NCI-H2171 (cell line): Measurements from ENCODE around the gene VPS18.

Source experiments
- DNase-seq: peaks from one replicate; lab custom pipeline; 2025; lab: John Stamatoyannopoulos, UW

Gene VPS18

DNA sequence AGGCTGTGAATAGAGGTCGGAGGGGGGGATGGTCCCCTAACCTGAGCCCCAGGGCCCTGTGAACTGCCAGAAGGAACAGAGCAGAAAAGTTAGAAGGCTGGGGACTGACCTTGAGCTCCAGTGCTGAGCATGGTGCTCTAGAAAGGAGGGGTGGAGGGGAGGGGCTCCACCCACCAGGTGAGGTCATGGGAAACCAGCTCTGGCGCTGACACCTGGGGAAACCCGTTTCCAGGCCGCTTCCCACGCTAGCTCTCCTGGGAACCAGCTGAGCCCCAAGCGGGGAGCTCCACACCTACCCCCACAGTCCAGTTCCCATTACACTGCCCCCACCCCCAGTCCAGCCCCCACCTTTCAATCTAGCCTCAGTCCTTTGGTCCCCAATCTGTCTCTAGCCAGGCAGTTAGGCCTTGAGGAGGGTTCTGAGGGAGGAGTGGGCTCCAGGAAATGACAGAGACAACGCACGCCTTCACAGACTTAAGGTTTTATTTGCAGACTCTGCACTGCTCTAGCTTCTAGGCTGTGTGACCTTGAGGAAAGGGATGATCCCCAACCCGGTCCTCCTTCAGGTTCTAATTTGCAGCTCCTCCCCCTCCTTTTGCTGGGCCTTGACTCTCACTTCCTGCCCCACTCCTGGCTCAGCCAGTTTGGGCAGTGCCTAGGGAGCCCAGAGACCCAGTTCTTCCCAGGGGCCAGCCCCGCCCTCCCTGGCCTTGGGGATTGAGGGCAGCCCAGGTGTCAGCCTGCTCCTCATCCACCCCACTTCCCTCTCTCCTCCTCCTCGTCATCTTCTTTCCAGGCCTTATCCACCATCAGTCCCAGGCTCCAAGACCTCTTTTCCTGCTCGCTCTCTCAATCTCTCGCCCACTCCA, 22.3 kb upstream of the VPS18 start:
- no peak for DNase-seq

DNA sequence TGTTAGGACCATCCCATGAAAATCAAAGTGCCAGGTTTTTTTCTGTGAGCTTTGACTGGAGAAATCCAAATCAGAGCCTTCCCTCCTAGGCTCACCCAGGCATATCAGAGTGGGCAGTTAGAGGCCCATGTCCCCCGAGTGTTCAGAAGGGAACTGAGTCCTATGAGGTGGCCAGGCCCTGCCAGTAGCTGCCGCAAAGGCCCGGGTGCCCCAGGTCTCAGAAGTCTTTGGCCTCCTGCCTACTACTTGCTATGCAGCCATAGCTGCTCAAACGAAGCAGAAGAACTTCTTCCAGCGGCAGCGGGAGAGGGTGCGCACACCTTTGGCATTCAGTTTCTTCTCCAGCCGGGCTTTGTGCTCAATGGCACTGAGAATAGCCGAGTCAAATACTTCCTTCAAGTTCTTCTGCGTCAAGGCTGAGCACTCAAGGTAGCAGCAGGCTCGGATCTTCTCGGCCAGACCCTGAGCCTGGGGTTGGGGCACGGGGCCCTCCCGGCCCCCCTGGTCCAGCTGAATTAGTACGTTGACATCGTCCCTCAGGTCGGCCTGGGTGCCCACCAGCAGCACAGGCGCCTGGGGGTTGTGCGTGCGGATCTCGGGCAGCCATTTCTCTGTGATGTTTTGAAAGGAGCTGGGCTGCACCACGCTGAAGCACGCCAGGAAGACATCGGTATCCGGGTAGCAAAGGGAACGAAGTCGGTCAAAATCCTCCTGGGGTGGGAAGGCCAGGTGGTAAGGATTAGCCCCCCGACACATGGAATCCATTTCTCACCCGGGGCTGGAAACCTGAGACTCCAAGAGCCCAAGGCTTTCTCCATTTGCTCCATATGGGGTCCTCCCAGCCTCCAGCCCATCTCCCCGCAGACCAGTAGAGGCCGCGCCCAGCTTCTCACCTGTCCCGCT, 21.2 kb upstream of the VPS18 start:
- DNase-seq = no peak

DNA sequence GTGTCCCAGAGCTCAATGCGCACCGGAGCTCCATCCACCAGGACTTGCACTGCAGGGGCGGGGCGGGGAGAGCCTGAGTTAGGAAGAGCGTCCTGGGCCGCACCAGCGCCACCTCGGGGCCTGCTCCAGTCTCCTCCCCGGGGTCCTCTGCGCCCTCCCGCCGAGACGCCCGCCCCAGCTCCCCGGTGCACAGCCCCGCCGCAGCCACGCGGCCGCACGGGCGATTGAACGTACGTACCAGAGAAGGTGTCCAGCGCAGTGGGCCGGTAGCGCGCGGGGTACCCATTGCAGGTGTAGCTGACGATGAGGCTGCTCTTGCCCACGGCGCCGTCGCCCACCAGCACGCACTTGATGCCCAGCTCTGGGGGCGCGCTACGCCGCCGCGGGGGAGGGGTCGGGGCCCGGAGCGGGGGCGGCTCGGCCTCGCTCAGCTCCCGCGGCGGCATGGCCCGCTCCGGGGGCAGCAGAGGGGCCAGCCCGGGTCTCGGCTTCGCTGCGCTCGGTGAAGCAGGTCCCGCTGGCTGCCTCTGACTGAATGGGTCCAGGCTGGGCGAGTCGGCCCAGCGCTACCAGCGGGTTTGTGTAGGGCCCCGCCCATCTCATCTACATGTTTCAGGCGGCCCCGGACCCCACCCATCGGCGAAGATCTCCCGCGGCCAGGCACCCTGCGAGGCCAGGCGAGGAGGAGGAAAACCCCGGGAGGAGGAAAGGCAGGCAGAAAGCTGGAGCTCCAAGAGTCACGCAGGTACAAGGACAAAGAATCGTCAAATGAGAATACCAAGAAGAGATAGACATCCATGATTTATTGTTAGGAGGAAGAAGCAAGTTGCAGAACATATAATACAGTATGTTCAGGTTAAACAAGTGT, 20.3 kb upstream of the VPS18 start, which contains the start of gene RHOV:
Gene RHOV, minus strand, starts transcription at position 541 of the 868 bp plus-strand sequence. Its CDS starts 95 bp downstream, at position 446.
- peak; percentile 89 for DNase-seq

DNA sequence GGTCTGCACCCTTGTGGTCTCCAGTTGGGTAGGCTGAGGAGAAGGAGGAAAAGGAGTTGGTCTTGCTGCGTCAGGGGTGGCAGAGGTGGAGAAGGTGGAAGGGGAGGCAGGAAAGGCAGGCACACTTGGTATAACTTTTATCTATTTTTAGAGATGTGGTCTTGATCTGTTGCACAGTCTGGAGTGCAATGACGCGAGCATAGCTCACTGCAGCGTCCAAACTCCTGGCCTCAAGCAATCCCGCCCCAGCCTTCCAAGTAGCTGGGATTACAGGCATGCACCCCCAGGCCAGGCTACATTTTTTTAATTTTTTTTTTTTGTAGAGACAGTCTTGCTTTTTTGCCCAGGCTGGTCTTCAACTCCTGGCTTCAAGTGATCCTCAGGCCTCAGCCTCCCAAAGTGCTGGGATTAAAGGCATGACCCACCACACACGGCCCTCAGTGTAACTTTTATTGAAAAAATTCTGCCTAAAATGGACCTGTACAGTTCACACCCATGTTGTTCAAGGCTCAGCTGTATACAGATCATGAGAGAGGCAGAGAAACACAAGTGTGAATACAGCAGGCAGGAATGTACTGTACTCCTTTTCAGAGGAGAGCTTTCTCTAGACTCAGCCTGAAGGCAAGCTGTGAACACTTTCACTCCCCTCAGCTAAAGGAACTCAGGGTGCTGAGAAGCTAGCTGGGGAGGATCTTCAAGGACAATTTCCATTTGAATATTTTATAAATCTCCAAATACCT, 18.1 kb upstream of the VPS18 start:
- no peak for DNase-seq

DNA sequence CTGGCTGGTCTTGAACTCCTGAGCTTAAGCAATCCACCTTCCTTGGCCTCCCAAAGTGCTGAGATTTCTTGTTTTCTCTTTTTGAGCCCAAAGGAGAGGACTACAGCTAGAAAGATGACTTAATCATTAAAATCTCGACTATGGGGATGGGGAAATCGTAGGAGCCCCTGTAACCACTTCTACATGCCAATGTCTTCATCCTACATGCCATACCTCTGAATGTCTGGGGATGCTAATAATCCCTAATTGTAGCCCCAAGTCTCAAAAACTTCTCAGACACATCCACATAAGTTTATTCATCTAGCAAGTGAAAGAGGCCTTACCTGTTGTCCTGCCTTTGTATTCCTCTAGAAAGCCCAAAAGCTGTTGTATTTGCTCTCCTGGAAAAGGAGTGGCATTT, 16.6 kb upstream of the VPS18 start:
- no peak for DNase-seq

DNA sequence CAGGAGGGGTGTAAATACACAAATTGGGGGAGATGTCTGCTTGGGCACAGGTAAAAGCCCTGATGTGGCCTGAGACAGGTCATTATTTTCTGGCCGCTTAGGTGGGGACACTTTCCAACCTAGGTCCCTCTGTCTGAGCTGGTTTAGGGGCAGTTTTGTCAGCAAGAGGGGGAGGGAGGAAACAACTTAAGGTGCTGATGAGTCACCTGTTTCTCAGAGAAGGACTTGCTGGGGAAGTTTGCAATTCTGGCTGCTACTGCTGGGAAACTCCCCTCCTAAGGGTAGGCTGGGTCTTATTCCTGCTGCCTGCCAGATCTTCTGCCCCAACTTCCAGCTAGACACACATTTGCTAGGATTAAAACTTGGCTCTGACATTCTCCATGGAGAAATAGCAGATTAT, 15.5 kb upstream of the VPS18 start:
- DNase-seq = no peak

DNA sequence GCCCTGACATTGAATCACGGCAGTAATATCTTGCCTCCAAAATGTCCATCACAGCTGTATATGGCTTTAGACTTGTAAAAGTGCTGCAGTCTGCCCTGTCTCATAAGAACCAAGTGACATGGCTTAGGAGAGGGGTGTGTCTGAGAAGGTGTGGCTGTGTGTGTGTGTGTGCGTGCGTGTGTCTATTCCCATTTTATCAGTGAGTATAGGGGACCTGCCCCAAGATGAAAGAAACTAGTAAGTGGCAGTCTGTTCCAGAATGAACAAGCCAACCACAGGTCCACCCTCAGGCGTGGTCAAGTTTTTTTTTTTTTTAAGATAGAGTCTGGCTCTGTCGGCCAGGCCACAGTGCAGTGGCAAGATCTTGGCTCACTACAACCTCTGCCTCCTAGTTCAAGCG, 14.6 kb upstream of the VPS18 start:
- no peak for DNase-seq

DNA sequence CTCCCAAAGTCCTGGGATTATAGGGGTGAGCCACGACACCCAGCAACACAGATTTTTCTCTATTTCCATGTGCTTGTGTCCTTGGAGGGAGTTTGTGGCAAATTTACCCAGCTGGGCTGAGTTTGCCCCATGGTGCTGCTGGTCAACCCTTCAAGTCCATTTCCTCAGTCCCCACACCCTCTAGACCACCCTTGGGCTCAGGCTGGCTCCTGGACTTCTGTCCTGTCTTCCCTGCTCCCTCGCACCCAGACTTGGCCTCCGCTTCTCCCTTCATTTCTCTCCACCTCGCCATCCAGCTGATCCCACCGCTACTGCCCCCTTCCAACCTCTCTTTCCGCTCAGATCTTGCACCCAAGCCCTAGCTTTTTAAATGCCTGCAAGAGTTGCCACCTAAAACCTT, 12.9 kb upstream of the VPS18 start:
- no peak for DNase-seq

DNA sequence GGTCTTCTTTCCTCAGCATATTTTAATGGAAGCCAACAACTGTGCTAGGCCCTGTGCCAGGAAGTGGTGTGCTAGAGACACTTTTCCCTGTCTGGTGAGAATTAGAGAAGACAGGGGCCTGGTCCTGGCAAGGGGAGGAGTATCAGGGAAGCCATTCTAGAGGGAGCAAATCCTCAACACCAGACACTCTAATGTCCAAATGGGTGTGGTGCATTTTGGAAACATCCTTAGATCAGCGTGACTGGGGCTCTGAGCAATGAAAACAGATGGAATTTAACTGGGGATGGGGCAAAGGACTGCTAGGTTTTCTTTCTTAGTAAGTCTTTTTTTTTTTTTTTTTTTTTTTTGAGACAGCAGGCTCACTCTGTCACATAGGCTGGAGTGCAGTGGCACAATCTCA, 7.7 kb upstream of the VPS18 start:
- no peak for DNase-seq

DNA sequence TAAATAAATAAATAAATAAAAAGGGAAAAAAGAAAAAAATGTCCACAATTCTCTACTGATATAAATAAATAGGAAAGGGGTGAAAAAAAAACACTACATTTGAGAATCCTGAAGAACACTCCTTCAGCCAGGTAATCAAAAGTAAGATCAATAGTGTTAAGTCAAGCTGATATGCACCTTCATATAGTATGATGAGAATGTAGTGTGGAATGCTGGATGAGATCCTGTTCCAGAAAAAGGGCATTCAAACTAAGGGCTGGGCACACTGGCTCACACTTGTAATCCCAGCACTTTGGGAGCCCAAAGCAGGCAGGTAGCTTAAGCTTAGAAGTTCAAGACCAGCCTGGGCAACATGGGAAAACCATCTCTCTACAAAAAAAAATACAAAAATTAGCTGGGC, 5.1 kb upstream of the VPS18 start:
- no peak for DNase-seq

DNA sequence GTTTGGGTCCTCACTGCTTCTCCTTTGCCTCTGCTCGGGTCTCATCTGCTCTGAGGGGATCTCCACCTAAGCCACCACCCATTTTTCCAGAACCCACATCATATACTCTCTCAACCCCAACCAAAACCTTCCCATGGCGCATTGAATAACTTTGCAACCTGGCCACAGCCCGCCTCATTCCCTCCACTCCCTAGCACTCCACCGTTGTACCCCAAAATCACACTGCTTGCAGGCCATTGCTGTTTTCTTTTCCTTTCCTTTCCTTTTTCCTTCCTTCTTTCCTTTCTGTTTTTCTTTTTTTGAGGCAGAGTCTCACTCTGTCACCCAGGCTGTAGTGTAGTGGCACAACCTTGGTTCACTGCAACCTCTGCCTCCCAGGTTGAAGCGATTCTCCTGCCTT, 3.1 kb upstream of the VPS18 start:
- DNase-seq = no peak

DNA sequence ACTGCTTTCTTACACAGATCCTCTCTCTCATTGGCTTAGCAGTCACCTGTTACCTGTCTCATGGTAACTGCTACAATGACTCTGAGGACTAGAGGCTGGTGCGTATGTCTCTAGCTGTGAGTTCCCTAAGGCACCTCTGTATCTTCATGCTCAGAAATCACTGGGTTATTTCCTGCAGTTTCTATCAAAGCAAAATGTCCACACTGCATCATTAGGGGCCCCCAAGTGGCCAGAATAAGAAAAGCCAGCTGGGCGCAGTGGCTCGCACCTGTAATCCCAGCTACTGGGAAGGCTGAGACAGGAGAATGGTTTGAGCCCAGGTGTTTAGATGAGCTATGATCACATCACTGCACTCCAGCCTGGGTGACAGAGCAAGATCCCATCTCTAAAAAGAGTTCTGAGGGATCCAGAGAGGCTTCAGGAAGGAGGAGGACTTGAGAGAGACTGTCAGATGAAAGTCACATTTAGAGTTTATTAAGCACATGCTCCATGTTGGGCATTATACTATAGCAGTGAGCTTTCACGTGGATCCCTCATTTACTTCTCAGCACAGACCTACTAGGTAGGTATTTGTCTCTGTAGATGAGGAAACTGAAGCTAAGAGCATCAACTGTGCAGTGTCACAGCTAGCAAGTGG, 2.3 kb upstream of the VPS18 start:
- no peak for DNase-seq

DNA sequence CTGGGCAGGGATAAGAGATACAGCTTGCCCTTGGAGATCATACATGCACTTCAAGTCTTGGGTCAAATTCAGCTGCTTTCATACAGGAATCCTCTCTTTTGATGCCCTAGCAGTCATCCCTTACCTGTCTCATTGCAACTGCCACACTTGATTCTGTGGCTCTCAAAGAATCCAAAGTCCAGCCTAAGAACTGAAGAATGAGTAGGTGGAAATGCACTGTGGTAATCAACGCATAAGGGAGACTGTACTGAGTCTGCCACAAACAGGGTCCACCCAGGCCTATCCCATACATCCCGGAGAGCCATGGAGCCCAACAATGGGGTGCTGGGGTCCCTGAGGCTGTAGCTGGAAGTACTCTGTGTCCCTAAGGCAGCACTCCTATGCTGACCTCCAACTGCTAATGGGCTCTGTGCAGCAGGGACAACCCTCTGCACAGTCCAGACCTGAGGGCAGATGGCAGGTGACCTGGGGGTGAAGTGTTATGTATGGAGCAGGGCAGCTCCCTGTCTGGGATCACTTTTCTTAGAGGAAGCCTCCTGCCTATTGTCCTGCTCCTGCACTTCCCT, 1.7 kb upstream of the VPS18 start:
- no peak for DNase-seq

DNA sequence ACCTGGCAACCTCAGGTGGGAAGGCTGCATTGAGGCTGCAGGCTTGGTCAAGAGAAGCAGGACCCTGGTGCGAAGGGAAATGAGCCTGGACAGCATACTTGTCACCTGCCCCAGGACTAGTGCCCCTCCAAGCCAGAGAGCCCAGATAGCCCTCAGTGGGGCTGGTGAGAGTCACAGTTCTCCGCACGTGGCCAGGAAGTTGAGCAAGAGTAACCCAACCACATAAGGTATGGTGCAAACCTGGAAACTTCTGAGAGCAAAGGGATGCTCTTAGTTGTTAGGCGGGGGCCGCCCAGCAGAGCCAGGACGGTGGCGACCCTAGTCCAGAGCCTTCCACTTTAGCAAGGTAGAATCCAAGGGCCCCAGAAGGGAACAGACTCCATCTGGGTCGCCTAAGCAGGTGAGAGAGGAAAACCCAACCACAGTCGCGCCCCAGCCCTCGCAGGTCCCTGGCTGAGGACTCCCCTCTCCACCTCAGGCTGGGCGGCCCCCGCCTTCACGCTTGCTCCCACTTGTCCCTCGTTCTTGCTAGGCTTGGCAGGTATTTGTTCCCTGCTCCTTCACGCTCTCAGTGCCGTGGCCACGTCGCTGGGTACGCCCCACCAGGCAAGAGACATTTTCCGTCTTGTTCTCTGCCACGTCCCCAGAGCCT, 1.1 kb upstream of the VPS18 start:
- DNase-seq = no peak

DNA sequence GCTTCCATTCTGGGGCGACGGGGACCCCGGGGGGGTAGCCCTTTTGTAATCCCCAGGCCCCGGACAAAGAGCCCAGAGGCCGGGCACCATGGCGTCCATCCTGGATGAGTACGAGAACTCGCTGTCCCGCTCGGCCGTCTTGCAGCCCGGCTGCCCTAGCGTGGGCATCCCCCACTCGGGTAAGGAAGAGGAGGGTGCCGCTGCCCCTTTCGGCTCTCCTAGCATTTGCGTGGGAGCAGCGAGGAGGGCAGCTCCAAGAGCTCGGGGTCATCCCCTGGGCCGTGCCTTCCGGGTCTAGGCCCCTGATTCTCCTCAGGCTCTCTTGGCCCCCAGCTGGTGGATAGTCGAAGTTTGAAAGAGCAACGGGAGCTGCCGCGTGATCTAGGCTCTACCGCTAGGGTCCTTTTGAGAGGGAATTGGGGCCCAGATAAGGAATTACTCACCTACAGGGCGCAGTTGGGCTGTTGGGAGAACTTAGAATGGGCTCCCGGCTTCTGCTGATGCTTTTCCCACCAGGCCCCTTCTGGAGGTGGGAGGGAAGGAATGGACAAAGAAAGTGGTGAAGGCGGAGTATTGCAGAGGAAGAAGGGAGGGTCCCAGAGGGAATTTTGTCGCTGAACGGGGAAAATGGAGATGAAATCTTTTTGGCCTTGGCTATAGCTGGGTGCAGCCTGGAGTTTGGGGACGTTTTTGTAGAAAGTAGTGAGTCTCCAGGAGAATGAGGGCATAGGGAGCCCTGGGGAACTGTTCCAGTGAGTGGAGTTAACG, 615 bp downstream of the VPS18 start:
- DNase-seq = peak; percentile 57

DNA sequence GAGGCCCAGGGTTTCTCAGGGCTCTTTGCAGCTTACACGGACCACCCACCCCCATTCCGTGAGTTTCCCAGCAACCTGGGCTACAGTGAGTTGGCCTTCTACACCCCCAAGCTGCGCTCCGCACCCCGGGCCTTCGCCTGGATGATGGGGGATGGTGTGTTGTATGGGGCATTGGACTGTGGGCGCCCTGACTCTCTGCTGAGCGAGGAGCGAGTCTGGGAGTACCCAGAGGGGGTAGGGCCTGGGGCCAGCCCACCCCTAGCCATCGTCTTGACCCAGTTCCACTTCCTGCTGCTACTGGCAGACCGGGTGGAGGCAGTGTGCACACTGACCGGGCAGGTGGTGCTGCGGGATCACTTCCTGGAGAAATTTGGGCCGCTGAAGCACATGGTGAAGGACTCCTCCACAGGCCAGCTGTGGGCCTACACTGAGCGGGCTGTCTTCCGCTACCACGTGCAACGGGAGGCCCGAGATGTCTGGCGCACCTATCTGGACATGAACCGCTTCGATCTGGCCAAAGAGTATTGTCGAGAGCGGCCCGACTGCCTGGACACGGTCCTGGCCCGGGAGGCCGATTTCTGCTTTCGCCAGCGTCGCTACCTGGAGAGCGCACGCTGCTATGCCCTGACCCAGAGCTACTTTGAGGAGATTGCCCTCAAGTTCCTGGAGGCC, 5.4 kb downstream of the VPS18 start:
- no peak for DNase-seq

DNA sequence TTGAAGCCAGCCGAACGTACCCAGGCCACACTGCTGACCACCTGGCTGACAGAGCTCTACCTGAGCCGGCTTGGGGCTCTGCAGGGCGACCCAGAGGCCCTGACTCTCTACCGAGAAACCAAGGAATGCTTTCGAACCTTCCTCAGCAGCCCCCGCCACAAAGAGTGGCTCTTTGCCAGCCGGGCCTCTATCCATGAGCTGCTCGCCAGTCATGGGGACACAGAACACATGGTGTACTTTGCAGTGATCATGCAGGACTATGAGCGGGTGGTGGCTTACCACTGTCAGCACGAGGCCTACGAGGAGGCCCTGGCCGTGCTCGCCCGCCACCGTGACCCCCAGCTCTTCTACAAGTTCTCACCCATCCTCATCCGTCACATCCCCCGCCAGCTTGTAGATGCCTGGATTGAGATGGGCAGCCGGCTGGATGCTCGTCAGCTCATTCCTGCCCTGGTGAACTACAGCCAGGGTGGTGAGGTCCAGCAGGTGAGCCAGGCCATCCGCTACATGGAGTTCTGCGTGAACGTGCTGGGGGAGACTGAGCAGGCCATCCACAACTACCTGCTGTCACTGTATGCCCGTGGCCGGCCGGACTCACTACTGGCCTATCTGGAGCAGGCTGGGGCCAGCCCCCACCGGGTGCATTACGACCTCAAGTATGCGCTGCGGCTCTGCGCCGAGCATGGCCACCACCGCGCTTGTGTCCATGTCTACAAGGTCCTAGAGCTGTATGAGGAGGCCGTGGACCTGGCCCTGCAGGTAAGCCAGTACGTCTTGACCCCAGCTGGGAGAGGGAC, 6.2 kb downstream of the VPS18 start:
- no peak for DNase-seq

DNA sequence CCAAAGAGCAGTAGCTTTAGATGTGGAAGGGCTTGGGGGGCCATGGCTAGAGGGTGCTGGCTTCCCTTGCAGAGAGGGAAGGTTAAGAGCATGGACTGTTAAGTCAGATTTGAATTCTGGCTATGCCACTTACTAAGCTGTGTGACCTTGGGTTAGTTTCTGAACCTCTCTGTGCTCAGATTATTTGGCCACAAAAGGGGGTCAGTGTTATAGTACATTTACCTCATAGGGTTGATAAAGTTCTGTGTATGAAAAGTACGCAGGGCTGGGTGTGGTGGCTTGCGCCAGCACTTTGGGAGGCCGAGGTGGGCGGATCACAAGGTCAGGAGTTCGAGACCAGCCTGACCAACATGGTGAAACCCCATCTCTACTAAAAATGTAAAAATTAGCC, 6.8 kb downstream of the VPS18 start:
- DNase-seq = no peak
